Measurements from ENCODE around the gene KDR.

KDR gene

GRCh38 chr4:55089916-55090315 lies 35.5 kb downstream of the KDR start:
- Histone ChIP-seq H2BK5ac (ENCODE audit: low read depth, low read length, poor library complexity) (no peak overlapping the region), H3K18ac (ENCODE audit: low read length) (no peak overlapping the region), H4K91ac (ENCODE audit: low read depth, low read length) (no peak overlapping the region), H3K4ac (ENCODE audit: low read depth, low read length) (no peak overlapping the region), H3K27ac (ENCODE audit: low read depth, low read length) (no peak overlapping the region), H3K4me3 (ENCODE audit: low read depth, low read length) (no peak overlapping the region), H3K36me3 (ENCODE audit: control insufficient read depth in 1 of 2, insufficient read depth in 2 of 2, low read length in 2 of 2) (no peaks in the 10 kb centered on the region), H4K12ac (ENCODE audit: low read depth, low read length) (no peak overlapping the region), H3K9me3 (ENCODE audit: insufficient read depth, low read depth, low read length) (no peaks in the 10 kb centered on the region), H3K9ac (ENCODE audit: low read length) (no peak overlapping the region), H2BK120ac (ENCODE audit: insufficient read depth, low read length, poor library complexity) (no peak overlapping the region), H4K8ac (ENCODE audit: low read depth, low read length) (no peak overlapping the region), H3K4me2 (ENCODE audit: low read length) (no peak overlapping the region), H3K27me3 (ENCODE audit: insufficient read depth, low read length) (no peaks in the 10 kb centered on the region), H3K23ac (ENCODE audit: low read length) (no peak overlapping the region), H3K79me2 (ENCODE audit: control insufficient read depth, insufficient read depth, low read length, poor library complexity) (no peaks in the 10 kb centered on the region), H2AK5ac (ENCODE audit: low read length) (no peak overlapping the region), H2AFZ (ENCODE audit: insufficient read depth, low read length, poor library complexity) (no peak overlapping the region), H3K14ac (ENCODE audit: low read length) (no peak overlapping the region), H3K79me1 (ENCODE audit: low read length) (no peaks in the 10 kb centered on the region), H3K4me1 (ENCODE audit: control insufficient read depth in 1 of 2, insufficient read depth in 2 of 2, low read length in 2 of 2) (peaks cover 3 to 7% of the 10 kb centered on the region in 2 experiments), H2BK12ac (ENCODE audit: low read length) (no peak overlapping the region)
- no CpG with 5 or more reads among the region's 6 CpGs for WGBS (ENCODE audit: extremely low coverage, insufficient coverage, insufficient read length)
- DNase-seq, result no peak

GRCh38 chr4:55087913-55088260 lies 37.5 kb downstream of the KDR start:
- Histone ChIP-seq H2AFZ (ENCODE audit: insufficient read depth, low read length, poor library complexity) (no peak overlapping the region), H3K4me2 (ENCODE audit: low read length) (no peak overlapping the region), H3K14ac (ENCODE audit: low read length) (no peak overlapping the region), H3K27me3 (ENCODE audit: insufficient read depth, low read length) (no peaks in the 10 kb centered on the region), H3K79me2 (ENCODE audit: control insufficient read depth, insufficient read depth, low read length, poor library complexity) (no peaks in the 10 kb centered on the region), H3K9me3 (ENCODE audit: insufficient read depth, low read depth, low read length) (no peaks in the 10 kb centered on the region), H2BK12ac (ENCODE audit: low read length) (no peak overlapping the region), H3K79me1 (ENCODE audit: low read length) (no peaks in the 10 kb centered on the region), H3K18ac (ENCODE audit: low read length) (no peak overlapping the region), H4K12ac (ENCODE audit: low read depth, low read length) (no peak overlapping the region), H2AK5ac (ENCODE audit: low read length) (no peak overlapping the region), H2BK5ac (ENCODE audit: low read depth, low read length, poor library complexity) (no peak overlapping the region), H4K8ac (ENCODE audit: low read depth, low read length) (no peak overlapping the region), H3K4ac (ENCODE audit: low read depth, low read length) (no peak overlapping the region), H3K27ac (ENCODE audit: low read depth, low read length) (no peak overlapping the region), H2BK120ac (ENCODE audit: insufficient read depth, low read length, poor library complexity) (no peak overlapping the region), H3K23ac (ENCODE audit: low read length) (no peak overlapping the region), H3K36me3 (ENCODE audit: control insufficient read depth in 1 of 2, insufficient read depth in 2 of 2, low read length in 2 of 2) (no peaks in the 10 kb centered on the region), H4K91ac (ENCODE audit: low read depth, low read length) (no peak overlapping the region), H3K9ac (ENCODE audit: low read length) (no peak overlapping the region), H3K4me3 (ENCODE audit: low read depth, low read length) (no peak overlapping the region), H3K4me1 (ENCODE audit: control insufficient read depth in 1 of 2, insufficient read depth in 2 of 2, low read length in 2 of 2) (peaks cover 3 to 7% of the 10 kb centered on the region in 2 experiments)
- WGBS (ENCODE audit: extremely low coverage, insufficient coverage, insufficient read length), result no CpG with 5 or more reads among the region's 1 CpG
- DNase-seq, result no peak

- no peak overlapping the region for H4K91ac ChIP-seq (ENCODE audit: low read depth, low read length)
- no peak for DNase-seq
- peaks cover 3 to 7% of the 10 kb centered on the region in 2 experiments for H3K4me1 ChIP-seq (ENCODE audit: control insufficient read depth in 1 of 2, insufficient read depth in 2 of 2, low read length in 2 of 2)
- H2AFZ ChIP-seq (ENCODE audit: insufficient read depth, low read length, poor library complexity), result no peak overlapping the region
- H3K36me3 ChIP-seq (ENCODE audit: control insufficient read depth in 1 of 2, insufficient read depth in 2 of 2, low read length in 2 of 2), result no peaks in the 10 kb centered on the region
- no peaks in the 10 kb centered on the region for H3K27me3 ChIP-seq (ENCODE audit: insufficient read depth, low read length)
- no peak overlapping the region for H3K4ac ChIP-seq (ENCODE audit: low read depth, low read length)
- no peak overlapping the region for H2BK5ac ChIP-seq (ENCODE audit: low read depth, low read length, poor library complexity)
- no CpG with 5 or more reads among the region's 8 CpGs for whole genome bisulfite sequencing (ENCODE audit: extremely low coverage, insufficient coverage, insufficient read length)
- H3K14ac ChIP-seq (ENCODE audit: low read length), result no peak overlapping the region
- H4K8ac ChIP-seq (ENCODE audit: low read depth, low read length), result no peak overlapping the region
- H2AK5ac ChIP-seq (ENCODE audit: low read length), result no peak overlapping the region
- no peak overlapping the region for H2BK12ac ChIP-seq (ENCODE audit: low read length)
- no peaks in the 10 kb centered on the region for H3K79me1 ChIP-seq (ENCODE audit: low read length)
- H3K4me3 ChIP-seq (ENCODE audit: low read depth, low read length), result no peak overlapping the region
- no peak overlapping the region for H3K23ac ChIP-seq (ENCODE audit: low read length)
- H3K79me2 ChIP-seq (ENCODE audit: control insufficient read depth, insufficient read depth, low read length, poor library complexity), result no peaks in the 10 kb centered on the region
- H2BK120ac ChIP-seq (ENCODE audit: insufficient read depth, low read length, poor library complexity), result no peak overlapping the region
- no peak overlapping the region for H3K4me2 ChIP-seq (ENCODE audit: low read length)
- no peak overlapping the region for H3K9ac ChIP-seq (ENCODE audit: low read length)
- H4K12ac ChIP-seq (ENCODE audit: low read depth, low read length), result no peak overlapping the region
- no peak overlapping the region for H3K18ac ChIP-seq (ENCODE audit: low read length)
- H3K27ac ChIP-seq (ENCODE audit: low read depth, low read length), result no peak overlapping the region
- H3K9me3 ChIP-seq (ENCODE audit: insufficient read depth, low read depth, low read length), result no peaks in the 10 kb centered on the region
These were observed 38.1 kb downstream of the KDR start for GRCh38 chr4:55087009-55087912.

- Histone ChIP-seq H3K4me2 (ENCODE audit: low read length) (no peak overlapping the region), H4K8ac (ENCODE audit: low read depth, low read length) (no peak overlapping the region), H3K9me3 (ENCODE audit: insufficient read depth, low read depth, low read length) (no peaks in the 10 kb centered on the region), H3K27ac (ENCODE audit: low read depth, low read length) (no peak overlapping the region), H2BK5ac (ENCODE audit: low read depth, low read length, poor library complexity) (no peak overlapping the region), H3K4me1 (ENCODE audit: control insufficient read depth in 1 of 2, insufficient read depth in 2 of 2, low read length in 2 of 2) (peaks cover 3 to 7% of the 10 kb centered on the region in 2 experiments), H3K79me2 (ENCODE audit: control insufficient read depth, insufficient read depth, low read length, poor library complexity) (no peaks in the 10 kb centered on the region), H3K23ac (ENCODE audit: low read length) (no peak overlapping the region), H3K36me3 (ENCODE audit: control insufficient read depth in 1 of 2, insufficient read depth in 2 of 2, low read length in 2 of 2) (no peaks in the 10 kb centered on the region), H3K18ac (ENCODE audit: low read length) (no peak overlapping the region), H2BK120ac (ENCODE audit: insufficient read depth, low read length, poor library complexity) (no peak overlapping the region), H3K9ac (ENCODE audit: low read length) (no peak overlapping the region), H3K4ac (ENCODE audit: low read depth, low read length) (no peak overlapping the region), H3K4me3 (ENCODE audit: low read depth, low read length) (no peak overlapping the region), H2BK12ac (ENCODE audit: low read length) (no peak overlapping the region), H3K27me3 (ENCODE audit: insufficient read depth, low read length) (no peaks in the 10 kb centered on the region), H3K14ac (ENCODE audit: low read length) (no peak overlapping the region), H2AK5ac (ENCODE audit: low read length) (no peak overlapping the region), H4K12ac (ENCODE audit: low read depth, low read length) (no peak overlapping the region), H3K79me1 (ENCODE audit: low read length) (no peaks in the 10 kb centered on the region), H2AFZ (ENCODE audit: insufficient read depth, low read length, poor library complexity) (no peak overlapping the region), H4K91ac (ENCODE audit: low read depth, low read length) (no peak overlapping the region)
- DNase-seq, result no peak
- no CpG with 5 or more reads among the region's 6 CpGs for WGBS (ENCODE audit: extremely low coverage, insufficient coverage, insufficient read length)
These were observed 38.8 kb downstream of the KDR start for GRCh38 chr4:55086578-55086977.

Data from trophoblast cell (in vitro differentiated cells and primary cell).